ENCODE results near the gene PAGE2.
"Not testable (repeated sequence)": the region's sequence is repeated elsewhere in the genome, so short reads cannot be mapped to it uniquely, and the experiment has no call there.

PAGE2 gene

GRCh38 chrX:55130481-55130880, 41.7 kb downstream of the PAGE2 start:
- H3K36me3 ChIP-seq = no peaks in the 10 kb centered on the region
- no peak overlapping the region for H3K4me3 ChIP-seq (ENCODE audit: low read depth in 1 of 2, low read length in 1 of 2)
- no peak overlapping the region for H3K27ac ChIP-seq
- TF ChIP-seq CTCF (IDR thresholded peaks at IDR 0.05) = no peak
- H3K27me3 ChIP-seq = no peaks in the 10 kb centered on the region
- no peaks in the 10 kb centered on the region for H3K9me3 ChIP-seq
- no peaks in the 10 kb centered on the region for H3K4me1 ChIP-seq (ENCODE audit: control insufficient read depth in 1 of 2, insufficient read depth in 1 of 2, low read depth in 1 of 2, low read length in 1 of 2)

- no peaks in the 10 kb centered on the region for H3K4me1 ChIP-seq (ENCODE audit: control insufficient read depth in 1 of 2, insufficient read depth in 1 of 2, low read depth in 1 of 2, low read length in 1 of 2)
- TF ChIP-seq CTCF (IDR thresholded peaks at IDR 0.05) = no peak
- no peak overlapping the region for H3K4me3 ChIP-seq (ENCODE audit: low read depth in 1 of 2, low read length in 1 of 2)
- H3K27me3 ChIP-seq = no peaks in the 10 kb centered on the region
- no peak overlapping the region for H3K27ac ChIP-seq
- H3K9me3 ChIP-seq = no peaks in the 10 kb centered on the region
- no peaks in the 10 kb centered on the region for H3K36me3 ChIP-seq
Observed at GRCh38 chrX:55132416-55132815, 43.6 kb downstream of the PAGE2 start.

GRCh38 chrX:55135171-55135570, 46.4 kb downstream of the PAGE2 start:
- Histone ChIP-seq H3K4me3 (ENCODE audit: low read depth in 1 of 2, low read length in 1 of 2) (no peak overlapping the region), H3K27me3 (no peaks in the 10 kb centered on the region), H3K9me3 (no peaks in the 10 kb centered on the region), H3K27ac (no peak overlapping the region), H3K4me1 (ENCODE audit: control insufficient read depth in 1 of 2, insufficient read depth in 1 of 2, low read depth in 1 of 2, low read length in 1 of 2) (no peaks in the 10 kb centered on the region), H3K36me3 (no peaks in the 10 kb centered on the region)
- no peak for TF ChIP-seq CTCF (IDR thresholded peaks at IDR 0.05)

GRCh38 chrX:55140800-55141199, 52.0 kb downstream of the PAGE2 start:
- not testable (repeated sequence) for H3K9me3 ChIP-seq; H3K4me1 ChIP-seq (ENCODE audit: control insufficient read depth in 1 of 2, insufficient read depth in 1 of 2, low read depth in 1 of 2, low read length in 1 of 2); H3K27me3 ChIP-seq; H3K36me3 ChIP-seq; H3K4me3 ChIP-seq (ENCODE audit: low read depth in 1 of 2, low read length in 1 of 2); H3K27ac ChIP-seq
